Dermis microvascular lymphatic vessel endothelial cell (primary cell): ENCODE results near the gene TAAR6. TPM values are rescaled to one million over a fixed set of nuclear protein-coding genes. Genes with fewer than 3 reads are reported as not detected.
"Not testable (repeated sequence)": the region's sequence is repeated elsewhere in the genome, so short reads cannot be mapped to it uniquely, and the experiment has no call there.

Source experiments
- DNase-seq, 2 donors: peaks; one replicate each; pipeline versions ENCODE4 v3.0.0 to v3.0.0-alpha.2; 2010; ENCODE audit warnings: low read depth in 2 of 2
- total RNA-seq: library from RNA; depleted of rRNA; stranded (reverse); fragments of >200 nt; gene quantifications from 2 replicates; pipeline ENCODE4 v1.2.1, GENCODE V29; 2014

The TAAR6 gene
- total RNA-seq, 1 donor from 2014 or later = not detected

- no peak for DNase-seq
Measured at GRCh38 chr6:132589454-132589853, 19.3 kb downstream of the TAAR6 start, which contains the start of gene TAAR5. Gene TAAR5, minus strand, starts transcription at chr6:132589741. Its CDS starts 55 bp downstream, at chr6:132589686.

GRCh38 chr6:132590362-132590761 lies 20.2 kb downstream of the TAAR6 start:
- no peak for DNase-seq

GRCh38 chr6:132592855-132593254 lies 22.7 kb downstream of the TAAR6 start:
- DNase-seq = no peak

- DNase-seq = no peak
Measured at GRCh38 chr6:132596201-132596600, 26.1 kb downstream of the TAAR6 start.

- no peak for DNase-seq
Measured at GRCh38 chr6:132598473-132598872, 28.4 kb downstream of the TAAR6 start.

- not testable (repeated sequence) for DNase-seq
Measured at GRCh38 chr6:132600900-132601299, 30.8 kb downstream of the TAAR6 start.

GRCh38 chr6:132604635-132605152 lies 34.6 kb downstream of the TAAR6 start:
- no peak for DNase-seq

- DNase-seq = no peak
Measured at GRCh38 chr6:132607544-132608233, 37.6 kb downstream of the TAAR6 start.

- no peak for DNase-seq
Measured at GRCh38 chr6:132611616-132612015, 41.5 kb downstream of the TAAR6 start.

- DNase-seq = no peak
Measured at GRCh38 chr6:132612449-132613108, 42.5 kb downstream of the TAAR6 start.

- DNase-seq = no peak
Measured at GRCh38 chr6:132614554-132614953, 44.4 kb downstream of the TAAR6 start.

- DNase-seq = no peak
Measured at GRCh38 chr6:132616677-132617076, 46.6 kb downstream of the TAAR6 start.

Other genes starting within 250 kb of the TAAR6 start
- under 0.01 TPM in 2 replicates for gene MOXD1, start 168.8 kb upstream of the TAAR6 start, total RNA-seq
- 23.9 and 44.6 TPM in 2 replicates for gene STX7, start 57.2 kb upstream of the TAAR6 start, total RNA-seq
- not detected in 2 replicates for gene TAAR9, start 32.0 kb upstream of the TAAR6 start, total RNA-seq
- gene TAAR8, start 17.6 kb upstream of the TAAR6 start, total RNA-seq = not detected in 2 replicates
- gene TAAR5, start 19.4 kb downstream of the TAAR6 start, total RNA-seq = not detected in 2 replicates
- gene TAAR2, start 54.0 kb downstream of the TAAR6 start, total RNA-seq = not detected in 2 replicates
- gene TAAR1, start 88.9 kb downstream of the TAAR6 start, total RNA-seq = not detected in 2 replicates
- under 0.01 TPM in 1 of 2 replicates, not detected in the other for gene VNN1, start 143.7 kb downstream of the TAAR6 start, total RNA-seq
- gene VNN2, start 187.6 kb downstream of the TAAR6 start, total RNA-seq = not detected in 2 replicates
- 8.3 and 12.4 TPM in 2 replicates for gene SLC18B1, start 228.3 kb downstream of the TAAR6 start, total RNA-seq
- gene RPS12, start 244.2 kb downstream of the TAAR6 start, total RNA-seq = 1,444 and 1,816 TPM in 2 replicates